Cortex of kidney (tissue), 1 donor: ENCODE results near the gene SNX20.

Experiments
- DNase-seq: peaks from one replicate; lab custom pipeline; 2025; lab: John Stamatoyannopoulos, UW

SNX20 gene

GRCh38 chr16:50659806-50660205 lies 21.3 kb downstream of the SNX20 start:
- DNase-seq, result no peak

- no peak for DNase-seq
Measured at GRCh38 chr16:50657241-50657640, 23.9 kb downstream of the SNX20 start.

GRCh38 chr16:50655558-50656055 lies 25.5 kb downstream of the SNX20 start:
- no peak for DNase-seq

GRCh38 chr16:50653633-50654519 lies 27.2 kb downstream of the SNX20 start:
- DNase-seq, result no peak

GRCh38 chr16:50652836-50653425 lies 28.2 kb downstream of the SNX20 start:
- no peak for DNase-seq

DNA sequence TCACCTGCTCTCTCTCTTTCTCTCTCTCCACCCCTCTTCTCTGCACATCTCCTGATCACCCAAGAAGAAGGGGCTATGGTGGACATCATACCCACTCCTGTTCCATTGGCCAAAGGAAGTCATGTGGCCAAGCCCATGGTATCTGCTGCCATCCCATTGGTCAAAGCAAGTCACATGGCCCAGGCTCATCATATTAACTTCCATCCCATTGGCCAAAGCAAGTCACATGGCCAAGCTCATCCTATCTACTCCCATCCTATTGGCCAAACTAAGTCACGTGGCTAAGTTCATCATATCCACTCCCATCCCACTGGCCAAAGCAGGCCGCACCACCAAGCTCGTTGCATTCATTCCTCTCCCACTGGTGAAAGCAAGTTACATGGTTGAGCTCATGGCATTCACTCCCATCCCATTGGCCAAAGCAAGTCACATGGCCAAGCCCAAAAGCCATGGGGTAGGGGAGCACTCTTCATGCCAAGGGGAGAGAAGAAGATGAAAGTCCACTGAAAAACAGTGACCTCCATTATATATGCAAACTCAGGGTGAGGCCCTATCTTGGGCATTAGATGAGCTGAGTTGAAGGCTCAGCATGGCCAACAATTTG lies 29.2 kb downstream of the SNX20 start:
- DNase-seq, result no peak

DNA sequence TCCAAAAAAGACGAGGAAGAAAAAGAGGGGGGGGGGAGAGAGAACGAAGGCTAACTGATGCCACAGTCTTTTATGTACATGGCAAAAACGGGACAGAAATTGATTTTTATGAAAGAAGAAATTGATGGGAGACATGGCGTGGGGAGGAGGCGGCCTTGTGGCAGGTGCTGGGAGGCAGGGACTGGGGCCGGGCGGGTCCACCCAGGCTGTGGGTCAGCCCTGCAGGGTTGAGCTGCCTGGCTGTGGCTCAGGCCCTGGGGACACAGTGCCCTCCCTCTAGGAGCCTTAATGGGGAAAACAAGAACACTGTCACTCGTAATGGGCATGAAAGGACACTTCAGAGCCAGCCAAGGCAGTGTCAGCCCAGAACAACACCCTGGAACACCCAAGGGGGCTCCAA lies 34.8 kb downstream of the SNX20 start:
- DNase-seq, result no peak

- no peak for DNase-seq
Measured at GRCh38 chr16:50645563-50646220, 35.4 kb downstream of the SNX20 start.

DNA sequence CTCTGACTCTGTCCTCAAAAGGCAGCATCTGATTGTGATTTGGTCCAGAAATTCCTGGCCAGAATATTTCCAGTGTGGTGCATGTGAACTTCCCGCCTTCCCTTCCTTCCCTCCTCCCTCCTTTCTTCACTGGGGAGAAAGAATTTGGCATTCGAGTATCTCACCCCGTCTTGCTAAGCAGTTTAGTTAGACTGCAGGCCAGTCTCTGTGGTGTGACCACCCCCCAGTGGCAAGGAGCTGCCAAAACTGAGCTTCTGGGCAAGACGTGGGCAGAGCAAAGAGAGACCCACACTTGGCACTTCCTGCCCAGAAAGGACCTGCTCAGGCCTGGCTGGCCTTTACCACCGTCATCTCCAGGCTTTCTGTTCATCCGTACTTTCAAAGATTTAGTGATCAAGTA lies 36.4 kb downstream of the SNX20 start:
- DNase-seq, result no peak

- DNase-seq, result no peak
Measured at GRCh38 chr16:50644245-50644644, 36.9 kb downstream of the SNX20 start.

GRCh38 chr16:50643192-50643591 lies 37.9 kb downstream of the SNX20 start:
- no peak for DNase-seq

- DNase-seq, result no peak
Measured at GRCh38 chr16:50642349-50642748, 38.8 kb downstream of the SNX20 start.

DNA sequence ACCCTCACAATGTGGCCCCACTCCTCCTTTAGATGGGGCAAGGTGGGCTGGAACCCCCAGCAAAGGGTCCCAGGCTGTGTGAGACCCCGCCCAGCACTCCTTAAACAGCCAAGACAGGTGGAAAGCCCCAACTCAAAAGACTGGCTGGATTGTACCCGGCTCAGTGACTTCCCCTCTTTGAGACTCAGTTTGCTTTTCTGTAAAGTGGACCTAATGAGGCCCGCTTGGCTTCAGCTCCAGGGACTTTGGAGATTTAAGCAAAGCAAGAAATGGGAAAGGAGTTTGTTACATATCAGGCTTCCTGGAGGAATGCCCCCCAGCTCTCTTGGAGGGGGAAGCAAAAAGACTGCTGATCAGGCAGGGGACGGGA lies 39.3 kb downstream of the SNX20 start:
- DNase-seq, result no peak

- no peak for DNase-seq
Measured at GRCh38 chr16:50640919-50641817, 39.9 kb downstream of the SNX20 start.

GRCh38 chr16:50640391-50640790 lies 40.7 kb downstream of the SNX20 start:
- no peak for DNase-seq

- DNase-seq, result no peak
Measured at GRCh38 chr16:50638816-50639670, 42.1 kb downstream of the SNX20 start.

- DNase-seq, result no peak
Measured at GRCh38 chr16:50637716-50638602, 43.2 kb downstream of the SNX20 start.

DNA sequence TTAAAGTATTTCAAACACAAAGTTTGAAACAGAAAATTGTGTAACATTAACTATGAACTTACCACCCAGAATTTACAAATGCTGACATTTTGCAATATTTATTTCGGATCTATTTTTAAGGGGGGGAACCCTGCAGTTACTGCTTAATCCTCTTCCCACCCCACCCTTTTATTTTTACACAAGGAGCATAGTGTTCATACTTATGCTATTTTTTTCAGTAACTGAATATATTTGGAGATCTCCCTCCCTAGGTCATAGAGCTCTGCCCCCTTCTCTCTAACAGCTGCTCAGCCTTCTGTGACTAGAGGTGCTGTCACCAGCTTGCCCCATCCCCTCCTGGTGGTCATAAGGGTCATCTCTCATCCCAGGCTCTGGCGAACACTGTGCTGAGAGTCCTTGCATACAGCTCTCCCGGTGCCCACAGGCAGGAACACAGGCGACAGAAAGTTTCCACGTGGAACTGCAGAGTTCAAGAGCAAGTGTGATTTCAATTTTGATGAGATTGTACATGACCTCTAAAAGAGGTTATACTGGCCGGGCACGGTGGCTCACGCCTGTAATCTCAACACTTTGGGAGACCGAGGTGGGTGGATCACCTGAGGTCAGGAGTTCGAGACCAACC lies 44.2 kb downstream of the SNX20 start:
- no peak for DNase-seq
